Skeletal muscle satellite cell (primary cell): ENCODE measurements around the gene FRMPD4.
A peak's percentile ranks its signal among the peaks of the same experiment; 100 is the strongest.

Source experiments
- H3K27me3 ChIP-seq: 2 replicates; pipeline ENCODE4 v1.7.0; 2013; ENCODE audit warnings: low read length; ENCODE audit not compliant: control insufficient read depth, insufficient read depth
- H3K36me3 ChIP-seq: 2 replicates; pipeline ENCODE4 v1.7.0; 2013; ENCODE audit warnings: mild to moderate bottlenecking, control low read depth, low read length; ENCODE audit not compliant: insufficient read depth
- H3K4me1 ChIP-seq: 2 replicates; pipeline ENCODE4 v1.7.0; 2013; ENCODE audit warnings: low read length; ENCODE audit not compliant: control insufficient read depth, insufficient read depth
- H3K4me2 ChIP-seq: 2 replicates; pipeline ENCODE4 v1.7.0; 2013; ENCODE audit warnings: mild to moderate bottlenecking, low read length
- H3K4me3 ChIP-seq: 2 replicates; pipeline ENCODE4 v1.7.0; 2013; ENCODE audit warnings: low read length
- H3K9ac ChIP-seq: 2 replicates; pipeline ENCODE4 v1.7.0; 2013; ENCODE audit warnings: mild to moderate bottlenecking, low read depth, low read length, moderate library complexity
- H3K9me3 ChIP-seq: replicated peaks from 2 replicates; pipeline ENCODE4 v1.7.0; 2013; ENCODE audit warnings: mild to moderate bottlenecking, control low read depth, low read length

Gene FRMPD4

DNA sequence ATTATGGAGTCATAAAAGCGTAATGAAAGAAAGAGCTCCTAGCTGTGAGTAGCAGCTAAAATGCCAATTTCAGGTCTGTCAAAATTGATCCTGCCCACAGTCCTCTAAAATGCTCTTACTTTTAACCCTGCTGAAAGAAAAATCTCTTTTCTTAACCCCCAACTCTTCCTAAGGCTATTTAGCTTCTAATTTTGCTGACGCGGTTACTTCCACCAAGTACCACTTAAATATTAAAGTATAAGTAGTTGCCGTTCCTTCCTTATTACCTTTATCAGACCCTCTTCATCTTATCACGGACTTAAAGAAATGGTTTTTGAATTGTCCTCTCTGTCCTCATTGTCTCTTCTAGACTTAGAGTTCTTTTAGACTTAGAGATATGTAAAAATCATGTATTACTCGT lies 272.2 kb downstream of the FRMPD4 start:
- Histone ChIP-seq H3K27me3 (no peaks in the 10 kb centered on the region), H3K4me3 (no peak overlapping the region), H3K9ac (no peak overlapping the region), H3K4me1 (peaks cover 41% of the 10 kb centered on the region), H3K9me3 (no peaks in the 10 kb centered on the region), H3K4me2 (no peak overlapping the region), H3K36me3 (no peaks in the 10 kb centered on the region)

DNA sequence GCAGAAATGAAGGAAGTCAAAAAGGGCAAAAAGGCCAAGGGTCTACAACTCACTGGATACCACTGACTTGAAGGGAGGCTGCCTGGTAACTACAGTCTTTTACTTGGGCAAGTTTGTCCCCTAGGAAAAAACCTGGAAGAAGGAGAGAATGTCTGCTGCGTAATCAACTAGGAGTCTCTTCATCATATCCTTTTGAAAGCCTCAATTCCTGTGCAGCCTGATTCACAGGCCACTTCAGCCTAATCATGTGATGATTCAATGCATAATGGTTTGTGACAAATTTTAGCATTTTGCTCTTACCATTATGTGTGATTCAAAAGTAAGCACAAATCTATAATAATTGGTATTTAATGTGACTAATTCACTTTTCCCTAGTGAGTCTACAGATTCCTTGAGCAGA lies 273.6 kb downstream of the FRMPD4 start:
- Histone ChIP-seq H3K27me3 (no peaks in the 10 kb centered on the region), H3K4me1 (peaks cover 38% of the 10 kb centered on the region), H3K36me3 (no peaks in the 10 kb centered on the region), H3K9ac (peak overlapping the region; percentile 64), H3K4me2 (no peak overlapping the region), H3K4me3 (no peak overlapping the region), H3K9me3 (no peaks in the 10 kb centered on the region)

GRCh38 chrX:12412561-12412960 lies 274.3 kb downstream of the FRMPD4 start:
- Histone ChIP-seq H3K4me3 (no peak overlapping the region), H3K4me1 (peaks cover 38% of the 10 kb centered on the region)

GRCh38 chrX:12419591-12419990 lies 281.3 kb downstream of the FRMPD4 start:
- Histone ChIP-seq H3K36me3 (no peaks in the 10 kb centered on the region), H3K27me3 (no peaks in the 10 kb centered on the region), H3K4me2 (no peak overlapping the region), H3K4me3 (no peak overlapping the region), H3K9ac (no peak overlapping the region), H3K4me1 (peaks cover 48% of the 10 kb centered on the region), H3K9me3 (no peaks in the 10 kb centered on the region)

More at GRCh38 chrX:12412561-12412960, 274.3 kb downstream of the FRMPD4 start:
- no peaks in the 10 kb centered on the region for H3K27me3 ChIP-seq
- H3K9me3 ChIP-seq, result no peaks in the 10 kb centered on the region
- no peaks in the 10 kb centered on the region for H3K36me3 ChIP-seq
- no peak overlapping the region for H3K4me2 ChIP-seq
- peak overlapping the region; percentile 64 for H3K9ac ChIP-seq

DNA sequence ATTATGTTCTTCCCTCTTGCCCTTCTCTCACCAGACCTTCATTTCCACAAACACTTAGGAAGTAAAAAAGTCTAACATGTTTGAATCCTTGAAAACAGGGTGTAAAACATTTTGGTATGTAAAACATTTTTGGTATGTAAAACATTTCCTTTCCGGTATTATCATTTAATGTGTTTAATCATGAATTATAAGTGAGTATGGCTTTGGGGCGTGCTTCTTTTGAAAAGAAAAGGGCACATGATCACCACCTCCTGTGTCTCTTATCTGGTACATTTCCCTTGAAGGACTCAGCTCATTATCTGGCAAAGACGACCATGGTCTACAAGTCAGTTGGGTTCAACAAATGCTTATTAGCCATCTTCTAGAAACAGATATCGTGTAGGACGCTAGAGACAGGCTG lies 283.6 kb downstream of the FRMPD4 start:
- no peaks in the 10 kb centered on the region for H3K36me3 ChIP-seq
- no peak overlapping the region for H3K4me2 ChIP-seq
- no peak overlapping the region for H3K4me3 ChIP-seq
- peak overlapping the region; percentile 50 for H3K9ac ChIP-seq
- H3K27me3 ChIP-seq, result no peaks in the 10 kb centered on the region
- H3K9me3 ChIP-seq, result no peaks in the 10 kb centered on the region
- H3K4me1 ChIP-seq, result peaks cover 48% of the 10 kb centered on the region

GRCh38 chrX:12423346-12423745 lies 285.1 kb downstream of the FRMPD4 start:
- no peak overlapping the region for H3K9ac ChIP-seq
- H3K27me3 ChIP-seq, result no peaks in the 10 kb centered on the region
- peaks cover 48% of the 10 kb centered on the region for H3K4me1 ChIP-seq
- H3K4me2 ChIP-seq, result no peak overlapping the region
- H3K9me3 ChIP-seq, result no peaks in the 10 kb centered on the region
- H3K36me3 ChIP-seq, result no peaks in the 10 kb centered on the region
- no peak overlapping the region for H3K4me3 ChIP-seq

DNA sequence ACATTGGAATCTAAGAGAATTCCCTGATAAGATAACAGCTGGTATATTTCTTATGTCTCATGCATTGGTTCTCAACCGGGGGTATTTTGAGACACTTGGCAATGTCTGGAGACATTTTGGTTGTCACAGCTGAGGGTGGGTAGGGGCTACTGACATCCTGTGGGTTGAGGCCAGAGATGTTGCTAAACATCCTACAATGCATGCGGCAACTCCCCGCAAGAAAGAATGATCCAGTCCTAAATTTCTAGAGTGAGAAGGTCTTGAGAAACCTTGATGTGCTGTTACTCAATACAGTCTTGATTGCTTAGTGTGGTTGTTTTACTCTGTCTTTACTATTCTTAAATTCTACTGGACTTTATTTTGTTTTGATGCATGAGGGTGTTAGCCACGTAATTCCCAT lies 287.2 kb downstream of the FRMPD4 start:
- peaks cover 28% of the 10 kb centered on the region for H3K4me1 ChIP-seq
- no peaks in the 10 kb centered on the region for H3K36me3 ChIP-seq
- no peaks in the 10 kb centered on the region for H3K9me3 ChIP-seq
- H3K9ac ChIP-seq, result no peak overlapping the region
- H3K4me2 ChIP-seq, result no peak overlapping the region
- H3K27me3 ChIP-seq, result no peaks in the 10 kb centered on the region
- no peak overlapping the region for H3K4me3 ChIP-seq

DNA sequence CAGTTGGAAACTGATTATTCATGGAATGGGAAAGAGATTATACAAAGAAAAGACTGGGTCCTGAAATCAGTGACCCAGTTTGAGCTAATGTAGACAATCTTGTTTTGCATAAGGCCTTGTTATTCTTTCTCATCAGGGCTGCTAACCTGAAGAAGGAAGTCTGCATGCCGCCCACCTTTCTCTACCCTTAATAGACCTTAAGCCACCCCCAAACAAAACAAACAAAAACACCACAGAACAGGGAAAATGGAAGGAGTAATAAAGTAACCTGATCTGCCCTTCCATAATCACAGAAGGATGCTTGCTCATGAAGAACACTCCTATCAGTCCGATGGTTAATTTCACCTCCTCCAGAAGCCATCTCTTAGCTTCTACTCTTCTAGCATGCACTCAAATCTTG lies 288.1 kb downstream of the FRMPD4 start:
- Histone ChIP-seq H3K9me3 (no peaks in the 10 kb centered on the region), H3K4me3 (no peak overlapping the region), H3K4me2 (no peak overlapping the region), H3K9ac (no peak overlapping the region), H3K27me3 (no peaks in the 10 kb centered on the region), H3K4me1 (peaks cover 23% of the 10 kb centered on the region), H3K36me3 (no peaks in the 10 kb centered on the region)

- Histone ChIP-seq H3K27me3 (no peaks in the 10 kb centered on the region), H3K4me1 (peaks cover 7% of the 10 kb centered on the region), H3K9ac (no peak overlapping the region), H3K4me2 (no peak overlapping the region), H3K36me3 (no peaks in the 10 kb centered on the region), H3K4me3 (no peak overlapping the region), H3K9me3 (no peaks in the 10 kb centered on the region)
These were observed 296.2 kb downstream of the FRMPD4 start for GRCh38 chrX:12434493-12434892.

- H3K27me3 ChIP-seq, result no peaks in the 10 kb centered on the region
- H3K9me3 ChIP-seq, result no peaks in the 10 kb centered on the region
- H3K4me3 ChIP-seq, result no peak overlapping the region
- H3K4me2 ChIP-seq, result peak overlapping the region; percentile 28
- H3K4me1 ChIP-seq, result peaks cover 26% of the 10 kb centered on the region
- no peak overlapping the region for H3K9ac ChIP-seq
- no peaks in the 10 kb centered on the region for H3K36me3 ChIP-seq
These were observed 301.1 kb downstream of the FRMPD4 start for GRCh38 chrX:12439416-12439815.

GRCh38 chrX:12440246-12440645 lies 302.0 kb downstream of the FRMPD4 start:
- Histone ChIP-seq H3K9ac (no peak overlapping the region), H3K36me3 (no peaks in the 10 kb centered on the region), H3K4me3 (no peak overlapping the region), H3K27me3 (no peaks in the 10 kb centered on the region), H3K4me2 (no peak overlapping the region), H3K4me1 (peaks cover 26% of the 10 kb centered on the region), H3K9me3 (no peaks in the 10 kb centered on the region)

- Histone ChIP-seq H3K4me1 (peaks cover 33% of the 10 kb centered on the region), H3K36me3 (no peaks in the 10 kb centered on the region), H3K9me3 (no peaks in the 10 kb centered on the region), H3K4me3 (no peak overlapping the region), H3K4me2 (peak overlapping the region; percentile 21), H3K27me3 (no peaks in the 10 kb centered on the region), H3K9ac (peak overlapping the region; percentile 40)
These were observed 303.3 kb downstream of the FRMPD4 start for GRCh38 chrX:12441381-12442128.
